Measurements from ENCODE around the gene GK. TPM values are rescaled to one million over a fixed set of nuclear protein-coding genes. Genes with fewer than 3 reads are reported as not detected.

Gene GK
- total RNA-seq, 1 donor, result 5.8 TPM

- Histone ChIP-seq H3K9me3 (ENCODE audit: low read depth, low read length) (no peaks in the 10 kb centered on the region), H4K20me1 (ENCODE audit: insufficient read depth, low read length) (no peaks in the 10 kb centered on the region), H3K4me1 (ENCODE audit: insufficient read depth, low read length) (peaks cover 9% of the 10 kb centered on the region), H3K27me3 (ENCODE audit: insufficient read depth, low read length) (no peaks in the 10 kb centered on the region), H3K27ac (ENCODE audit: low read depth, low read length) (no peak overlapping the region), H3K36me3 (ENCODE audit: insufficient read depth, low read length) (no peaks in the 10 kb centered on the region), H3K4me3 (ENCODE audit: insufficient read depth, low read length) (no peak overlapping the region), H2AFZ (ENCODE audit: low read length) (no peak overlapping the region), H3K4me2 (ENCODE audit: insufficient read depth, low read length) (peak overlapping the region; percentile 16), H3K79me2 (ENCODE audit: insufficient read depth, low read length) (no peaks in the 10 kb centered on the region)
- TF ChIP-seq, protein P1, sequence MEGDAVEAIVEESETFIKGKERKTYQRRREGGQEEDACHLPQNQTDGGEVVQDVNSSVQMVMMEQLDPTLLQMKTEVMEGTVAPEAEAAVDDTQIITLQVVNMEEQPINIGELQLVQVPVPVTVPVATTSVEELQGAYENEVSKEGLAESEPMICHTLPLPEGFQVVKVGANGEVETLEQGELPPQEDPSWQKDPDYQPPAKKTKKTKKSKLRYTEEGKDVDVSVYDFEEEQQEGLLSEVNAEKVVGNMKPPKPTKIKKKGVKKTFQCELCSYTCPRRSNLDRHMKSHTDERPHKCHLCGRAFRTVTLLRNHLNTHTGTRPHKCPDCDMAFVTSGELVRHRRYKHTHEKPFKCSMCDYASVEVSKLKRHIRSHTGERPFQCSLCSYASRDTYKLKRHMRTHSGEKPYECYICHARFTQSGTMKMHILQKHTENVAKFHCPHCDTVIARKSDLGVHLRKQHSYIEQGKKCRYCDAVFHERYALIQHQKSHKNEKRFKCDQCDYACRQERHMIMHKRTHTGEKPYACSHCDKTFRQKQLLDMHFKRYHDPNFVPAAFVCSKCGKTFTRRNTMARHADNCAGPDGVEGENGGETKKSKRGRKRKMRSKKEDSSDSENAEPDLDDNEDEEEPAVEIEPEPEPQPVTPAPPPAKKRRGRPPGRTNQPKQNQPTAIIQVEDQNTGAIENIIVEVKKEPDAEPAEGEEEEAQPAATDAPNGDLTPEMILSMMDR (IDR thresholded peaks at IDR 0.05; ENCODE audit: extremely low read depth, low read depth, low read length), result no peak
- DNase-seq (ENCODE audit: insufficient read length, low spot score, missing footprints), result no peak
Measured at GRCh38 chrX:30654989-30655607, 1.9 kb downstream of the GK start.

DNA sequence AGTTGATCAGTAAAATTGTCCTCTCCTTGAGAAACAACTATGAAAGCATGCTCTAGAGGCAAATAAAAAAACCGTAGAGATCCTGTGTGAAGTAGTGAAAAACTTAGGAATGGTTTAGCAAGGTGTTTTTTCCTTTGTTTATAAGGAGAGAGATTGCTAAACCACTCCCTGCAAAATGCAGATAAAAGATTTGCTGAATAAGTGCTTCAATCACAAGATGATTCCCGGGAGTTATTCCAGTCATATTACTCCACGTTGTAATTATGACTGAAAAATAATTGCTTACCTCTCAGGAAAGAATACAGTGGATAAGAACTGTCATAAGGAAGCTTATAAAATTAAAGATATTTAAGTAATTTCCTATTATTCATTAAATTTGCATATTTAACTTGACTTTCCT lies 2.8 kb downstream of the GK start:
- no peak for DNase-seq (ENCODE audit: insufficient read length, low spot score, missing footprints)
- H3K4me2 ChIP-seq (ENCODE audit: insufficient read depth, low read length), result no peak overlapping the region
- H4K20me1 ChIP-seq (ENCODE audit: insufficient read depth, low read length), result no peaks in the 10 kb centered on the region
- TF ChIP-seq, protein P1 (IDR thresholded peaks at IDR 0.05; ENCODE audit: extremely low read depth, low read depth, low read length), result no peak
- H3K27ac ChIP-seq (ENCODE audit: low read depth, low read length), result no peak overlapping the region
- no peak overlapping the region for H2AFZ ChIP-seq (ENCODE audit: low read length)
- H3K4me3 ChIP-seq (ENCODE audit: insufficient read depth, low read length), result no peak overlapping the region
- H3K9me3 ChIP-seq (ENCODE audit: low read depth, low read length), result no peaks in the 10 kb centered on the region
- no peaks in the 10 kb centered on the region for H3K79me2 ChIP-seq (ENCODE audit: insufficient read depth, low read length)
- H3K27me3 ChIP-seq (ENCODE audit: insufficient read depth, low read length), result no peaks in the 10 kb centered on the region
- H3K4me1 ChIP-seq (ENCODE audit: insufficient read depth, low read length), result peaks cover 9% of the 10 kb centered on the region
- H3K36me3 ChIP-seq (ENCODE audit: insufficient read depth, low read length), result no peaks in the 10 kb centered on the region

DNA sequence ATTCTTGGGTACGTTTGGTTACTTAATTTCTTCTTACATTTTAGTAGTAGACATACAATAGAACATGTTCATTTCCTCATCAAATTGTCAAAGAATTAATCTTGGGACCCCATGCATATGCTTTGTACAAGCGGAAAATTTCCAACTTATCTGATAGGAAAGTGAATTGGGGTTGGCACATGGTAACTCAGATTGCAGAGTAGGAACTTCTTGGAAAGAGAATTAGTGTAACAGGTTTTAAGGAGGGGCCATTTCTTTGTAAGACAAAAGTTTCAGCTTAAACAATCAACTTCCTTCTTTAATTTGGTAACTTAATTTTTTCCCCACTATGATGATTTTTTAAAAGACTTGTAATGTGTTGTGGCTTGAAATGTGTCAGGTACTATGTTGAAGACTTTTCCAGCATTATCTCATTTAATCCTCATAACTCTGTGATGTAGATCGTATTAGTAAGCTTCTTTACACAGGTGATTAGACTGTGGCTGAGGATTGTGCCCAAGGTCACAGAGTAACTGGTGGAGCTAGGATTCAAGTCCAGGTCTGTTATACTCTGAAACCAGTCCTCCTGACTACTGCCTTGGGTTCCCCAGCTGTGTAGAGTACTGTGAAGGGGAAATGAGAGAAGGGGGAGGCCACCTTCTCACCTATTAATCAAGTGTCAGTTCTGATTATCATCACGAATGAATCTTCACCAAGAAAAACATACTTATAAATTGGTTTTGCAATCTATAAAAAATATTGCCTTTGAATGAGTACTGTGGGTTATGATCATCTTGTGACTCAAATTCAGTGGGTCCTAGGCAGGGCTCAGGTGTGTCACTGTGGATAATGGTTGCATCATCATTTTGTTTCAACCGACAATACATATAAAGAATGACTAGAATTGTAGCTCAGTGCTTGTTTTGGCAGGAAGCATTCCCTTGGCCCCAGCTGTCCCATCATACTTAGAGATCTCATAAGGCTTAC lies 4.3 kb downstream of the GK start:
- H3K9me3 ChIP-seq (ENCODE audit: low read depth, low read length), result no peaks in the 10 kb centered on the region
- peaks cover 6% of the 10 kb centered on the region for H3K4me1 ChIP-seq (ENCODE audit: insufficient read depth, low read length)
- no peak overlapping the region for H2AFZ ChIP-seq (ENCODE audit: low read length)
- H3K4me2 ChIP-seq (ENCODE audit: insufficient read depth, low read length), result no peak overlapping the region
- H3K4me3 ChIP-seq (ENCODE audit: insufficient read depth, low read length), result no peak overlapping the region
- TF ChIP-seq, protein P1 (IDR thresholded peaks at IDR 0.05; ENCODE audit: extremely low read depth, low read depth, low read length), result no peak
- H3K27ac ChIP-seq (ENCODE audit: low read depth, low read length), result peak overlapping the region; percentile 51
- no peak for DNase-seq (ENCODE audit: insufficient read length, low spot score, missing footprints)
- no peaks in the 10 kb centered on the region for H3K27me3 ChIP-seq (ENCODE audit: insufficient read depth, low read length)
- H4K20me1 ChIP-seq (ENCODE audit: insufficient read depth, low read length), result no peaks in the 10 kb centered on the region
- H3K79me2 ChIP-seq (ENCODE audit: insufficient read depth, low read length), result peaks cover 5% of the 10 kb centered on the region
- H3K36me3 ChIP-seq (ENCODE audit: insufficient read depth, low read length), result no peaks in the 10 kb centered on the region

DNA sequence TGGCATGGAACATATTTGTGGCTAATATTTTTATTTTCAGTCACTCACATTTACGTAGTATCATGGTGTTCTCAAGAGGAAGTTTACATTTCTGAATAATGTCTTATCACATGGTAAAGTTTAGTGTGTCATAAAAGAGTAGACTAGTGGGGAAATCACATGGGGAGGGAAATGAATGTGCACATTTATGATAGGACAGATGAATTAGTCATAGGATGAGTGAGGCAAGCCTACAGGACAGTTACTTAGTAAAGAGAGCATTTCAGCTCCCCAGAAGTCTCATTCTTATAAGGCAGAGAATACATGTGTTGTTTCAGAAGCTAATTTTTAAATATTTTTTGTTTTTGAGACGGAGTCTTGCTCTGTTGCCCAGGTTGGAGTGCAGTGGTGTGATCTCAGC lies 6.2 kb downstream of the GK start:
- H4K20me1 ChIP-seq (ENCODE audit: insufficient read depth, low read length), result no peaks in the 10 kb centered on the region
- H3K4me2 ChIP-seq (ENCODE audit: insufficient read depth, low read length), result no peak overlapping the region
- peak; percentile 93 for DNase-seq (ENCODE audit: insufficient read length, low spot score, missing footprints)
- H2AFZ ChIP-seq (ENCODE audit: low read length), result no peak overlapping the region
- no peak overlapping the region for H3K4me3 ChIP-seq (ENCODE audit: insufficient read depth, low read length)
- H3K27me3 ChIP-seq (ENCODE audit: insufficient read depth, low read length), result no peaks in the 10 kb centered on the region
- H3K27ac ChIP-seq (ENCODE audit: low read depth, low read length), result peak overlapping the region; percentile 68
- H3K36me3 ChIP-seq (ENCODE audit: insufficient read depth, low read length), result no peaks in the 10 kb centered on the region
- no peaks in the 10 kb centered on the region for H3K9me3 ChIP-seq (ENCODE audit: low read depth, low read length)
- peaks cover 5% of the 10 kb centered on the region for H3K79me2 ChIP-seq (ENCODE audit: insufficient read depth, low read length)
- TF ChIP-seq, protein P1 (IDR thresholded peaks at IDR 0.05; ENCODE audit: extremely low read depth, low read depth, low read length), result no peak
- H3K4me1 ChIP-seq (ENCODE audit: insufficient read depth, low read length), result peaks cover 6% of the 10 kb centered on the region

Data from osteoblast (primary cell).